GM23338 (cell line): ENCODE results near the gene SH3TC2. TPM values are rescaled to one million over a fixed set of nuclear protein-coding genes. Genes with fewer than 3 reads are reported as not detected.

Experiments used
- ATAC-seq: fragments of 200-7000 bp; cut with Tn5 transposase; 3 replicates; pipeline ENCODE4 v1.9.1; 2020
- DNase-seq: peaks from one replicate; pipeline ENCODE4 v3.0.0-alpha.2; 2015; ENCODE audit warnings: low spot score
- H2AFZ ChIP-seq: fragments of 200-600 bp; sonication (generic); 2 replicates; pipeline ENCODE4 v1.8.0; 2016; ENCODE audit warnings: antibody characterized with exemption, mild to moderate bottlenecking, moderate library complexity
- H3F3A ChIP-seq: fragments of 200-600 bp; sonication (generic); replicated peaks from 2 replicates; pipeline ENCODE4 v1.8.0; 2017; ENCODE audit warnings: antibody characterized with exemption, mixed run types, low read depth
- H3K27ac ChIP-seq: fragments of 200-600 bp; sonication (generic); 2 replicates; pipeline ENCODE4 v1.6.1; 2016; ENCODE audit warnings: low read depth
- H3K27me3 ChIP-seq: fragments of 200-600 bp; sonication (generic); 2 replicates; pipeline ENCODE4 v1.8.0; 2016; ENCODE audit warnings: mild to moderate bottlenecking, mixed run types, moderate library complexity; ENCODE audit not compliant: insufficient read depth
- H3K36me3 ChIP-seq: fragments of 200-600 bp; sonication (generic); 2 replicates; pipeline ENCODE4 v1.8.0; 2016; ENCODE audit warnings: mild to moderate bottlenecking; ENCODE audit not compliant: insufficient read depth
- H3K4me1 ChIP-seq: fragments of 200-600 bp; sonication (generic); 2 replicates; pipeline ENCODE4 v1.8.0; 2016; ENCODE audit warnings: mild to moderate bottlenecking, moderate library complexity; ENCODE audit not compliant: insufficient read depth
- H3K4me2 ChIP-seq: fragments of 200-600 bp; sonication (generic); 2 replicates; pipeline ENCODE4 v1.7.1; 2017; ENCODE audit warnings: mixed run types
- H3K4me3 ChIP-seq: fragments of 200-600 bp; sonication (generic); 2 replicates; pipeline ENCODE4 v1.6.1; 2016; ENCODE audit warnings: mixed run types
- H3K79me2 ChIP-seq: fragments of 200-600 bp; sonication (generic); replicated peaks from 2 replicates; pipeline ENCODE4 v1.8.0; 2017; ENCODE audit warnings: mild to moderate bottlenecking; ENCODE audit not compliant: insufficient read depth
- H3K9me2 ChIP-seq: fragments of 200-600 bp; sonication (generic); 2 replicates; pipeline ENCODE4 v1.8.0; 2017; ENCODE audit not compliant: insufficient read depth
- H4K20me1 ChIP-seq: fragments of 200-600 bp; sonication (generic); replicated peaks from 2 replicates; pipeline ENCODE4 v1.8.0; 2017; ENCODE audit warnings: mild to moderate bottlenecking; ENCODE audit not compliant: insufficient read depth
- H3K27ac Mint-ChIP-seq: 2 replicates; pipeline ENCODE4 v1.8.0; 2020; ENCODE audit warnings: inconsistent platforms, mild to moderate bottlenecking, moderate library complexity, mixed read lengths
- H3K27me3 Mint-ChIP-seq: 3 replicates; pipeline ENCODE4 v1.8.0; 2022; ENCODE audit warnings: low read depth, mild to moderate bottlenecking, moderate library complexity, mixed read lengths, inconsistent platforms; ENCODE audit not compliant: insufficient read depth, poor library complexity
- H3K36me3 Mint-ChIP-seq: 3 replicates; pipeline ENCODE4 v1.8.0; 2021; ENCODE audit warnings: low read depth, mild to moderate bottlenecking, inconsistent platforms, moderate library complexity, mixed read lengths
- H3K4me1 Mint-ChIP-seq: 3 replicates; pipeline ENCODE4 v1.8.0; 2020; ENCODE audit warnings: mild to moderate bottlenecking, inconsistent platforms, mixed read lengths
- H3K4me3 Mint-ChIP-seq: 3 replicates; pipeline ENCODE4 v1.8.0; 2021; ENCODE audit warnings: moderate library complexity, mild to moderate bottlenecking, inconsistent platforms, mixed read lengths
- H3K9me3 Mint-ChIP-seq: 3 replicates; pipeline ENCODE4 v1.8.0; 2020; ENCODE audit warnings: moderate library complexity, mild to moderate bottlenecking, inconsistent platforms, mixed read lengths
- CREB1 ChIP-seq: fragments of 250-450 bp; sonication (Bioruptor Pico); IDR thresholded peaks from 2 replicates; pipeline ENCODE4 v1.5.0; 2020; ENCODE audit warnings: low read depth, mild to moderate bottlenecking, moderate library complexity
- EZH2 ChIP-seq: fragments of 200-600 bp; sonication (generic); IDR thresholded peaks from one replicate; pipeline ENCODE4 v1.8.0; 2017; ENCODE audit warnings: antibody characterized with exemption, mild to moderate bottlenecking, low read depth; ENCODE audit not compliant: unreplicated experiment
- EZH2phosphoT487 ChIP-seq: fragments of 200-600 bp; sonication (generic); IDR thresholded peaks from one replicate; pipeline ENCODE4 v1.8.1; 2018; ENCODE audit warnings: antibody characterized with exemption; ENCODE audit not compliant: unreplicated experiment
- JUNB ChIP-seq: IDR thresholded peaks from one replicate; pipeline ENCODE4 v1.6.1; 2016; ENCODE audit warnings: antibody characterized with exemption; ENCODE audit not compliant: unreplicated experiment
- NANOG ChIP-seq: IDR thresholded peaks from 2 replicates; pipeline ENCODE4 v1.6.1; 2016; ENCODE audit warnings: antibody characterized with exemption, borderline replicate concordance
- POLR2AphosphoS5 ChIP-seq: IDR thresholded peaks from 2 replicates; pipeline ENCODE4 v1.6.1; 2016; ENCODE audit warnings: antibody characterized with exemption, low read depth
- STAT1 ChIP-seq: IDR thresholded peaks from one replicate; pipeline ENCODE4 v1.6.1; 2016; ENCODE audit warnings: antibody characterized with exemption; ENCODE audit not compliant: unreplicated experiment
- ZNF114 ChIP-seq: fragments of 250-450 bp; sonication (Bioruptor Pico); IDR thresholded peaks from 2 replicates; pipeline ENCODE4 v1.5.0; 2020; ENCODE audit warnings: mild to moderate bottlenecking, moderate library complexity
- ZNF331 ChIP-seq: fragments of 250-450 bp; sonication (Bioruptor Pico); IDR thresholded peaks from 2 replicates; pipeline ENCODE4 v1.5.0; 2020; ENCODE audit warnings: low read depth, mild to moderate bottlenecking, moderate library complexity
- polyA plus RNA-seq: library from polyadenylated mRNA; unstranded; fragments of >200 nt; fragmentation: Nextera tagmentation; extraction: Ambion mirVana; gene quantifications from 2 replicates; pipeline ENCODE4 v1.2.1, GENCODE V29; 2016
- total RNA-seq: library from RNA; depleted of rRNA; stranded (reverse); fragments of >200 nt; shearing (Covaris generic); gene quantifications from 2 replicates; pipeline ENCODE4 v1.2.3, GENCODE V29; 2014
- TF ChIP-seq, protein P1 (sequence below): IDR thresholded peaks from one replicate; pipeline ENCODE4 v1.6.1; 2018; ENCODE audit warnings: antibody characterized with exemption; ENCODE audit not compliant: unreplicated experiment
- TF ChIP-seq, protein P2 (sequence below), 2 experiments: fragments of 200-600 bp in 1 of 2; sonication (generic) in 1 of 2; conservative IDR thresholded peaks; 2 replicates each; pipeline versions ENCODE4 v1.5.1 to v1.6.1; 2016 to 2017; ENCODE audit warnings: antibody characterized with exemption in 2 of 2, low read depth in 2 of 2, mild to moderate bottlenecking in 2 of 2, moderate library complexity in 1 of 2
- TF ChIP-seq, protein P3 (sequence below): IDR thresholded peaks from 2 replicates; pipeline ENCODE4 v1.6.1; 2016; ENCODE audit warnings: antibody characterized with exemption
- TF ChIP-seq, protein P4 (sequence below): fragments of 250-450 bp; sonication (Bioruptor Pico); IDR thresholded peaks from 2 replicates; pipeline ENCODE4 v1.5.0; 2020; ENCODE audit warnings: mild to moderate bottlenecking, moderate library complexity

The SH3TC2 gene
- total and polyA plus RNA-seq, 2 experiments from 2014 or later = 0.10 to 0.17 TPM

DNA sequence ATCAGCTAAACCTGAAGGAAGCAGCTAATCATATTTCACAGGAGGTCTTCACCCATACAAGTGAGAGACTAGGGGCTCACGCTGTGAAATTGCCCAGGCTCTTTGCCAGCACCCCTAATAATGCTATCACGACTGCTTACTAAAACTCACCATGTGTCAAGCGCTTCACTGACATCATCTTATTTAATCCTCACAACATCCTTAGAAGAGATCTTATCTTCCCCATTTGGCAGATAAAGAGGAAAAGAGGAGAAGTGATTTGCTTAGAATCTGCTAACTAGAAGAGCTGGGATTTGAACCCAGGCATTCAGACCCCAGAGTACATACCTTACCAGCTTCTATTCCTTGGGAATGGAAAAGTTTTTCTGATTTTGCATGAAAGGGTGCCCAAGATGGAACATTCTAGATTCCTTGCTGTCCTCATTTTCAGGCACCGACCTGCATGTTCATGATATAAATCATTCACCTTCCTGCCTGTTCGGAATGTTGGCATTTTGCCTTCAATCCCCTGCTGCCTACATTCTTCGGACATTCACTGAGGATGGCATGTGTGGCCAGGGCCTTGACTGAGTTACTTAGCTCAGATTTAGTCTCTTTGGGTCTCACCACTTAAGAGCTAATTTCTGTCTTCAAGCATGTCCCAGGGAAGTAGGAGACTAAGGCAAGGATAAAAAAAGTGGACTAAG, 88.1 kb downstream of the SH3TC2 start:
- Histone ChIP-seq H3K79me2 (no peaks in the 10 kb centered on the region), H4K20me1 (0 out of 2 replicates have a peak, but pooled peaks cover 3% of the 10 kb centered on the region), H3K27ac (no peak overlapping the region), H3K36me3 (no peaks in the 10 kb centered on the region), H3K27me3 (no peaks in the 10 kb centered on the region), H3F3A (no peaks in the 10 kb centered on the region), H3K4me2 (no peak overlapping the region), H2AFZ (no peak overlapping the region), H3K9me2 (0 out of 2 replicates have a peak, but pooled peaks cover under 1% of the 10 kb centered on the region), H3K4me1 (peaks cover 7% of the 10 kb centered on the region), H3K4me3 (no peak overlapping the region)
- Mint-ChIP-seq H3K36me3 (no peaks in the 10 kb centered on the region), H3K9me3 (no peaks in the 10 kb centered on the region), H3K27me3 (peaks cover 5% of the 10 kb centered on the region), H3K4me3 (no peak overlapping the region), H3K4me1 (peaks cover 21% of the 10 kb centered on the region), H3K27ac (no peak overlapping the region)
- TF ChIP-seq, protein P1, sequence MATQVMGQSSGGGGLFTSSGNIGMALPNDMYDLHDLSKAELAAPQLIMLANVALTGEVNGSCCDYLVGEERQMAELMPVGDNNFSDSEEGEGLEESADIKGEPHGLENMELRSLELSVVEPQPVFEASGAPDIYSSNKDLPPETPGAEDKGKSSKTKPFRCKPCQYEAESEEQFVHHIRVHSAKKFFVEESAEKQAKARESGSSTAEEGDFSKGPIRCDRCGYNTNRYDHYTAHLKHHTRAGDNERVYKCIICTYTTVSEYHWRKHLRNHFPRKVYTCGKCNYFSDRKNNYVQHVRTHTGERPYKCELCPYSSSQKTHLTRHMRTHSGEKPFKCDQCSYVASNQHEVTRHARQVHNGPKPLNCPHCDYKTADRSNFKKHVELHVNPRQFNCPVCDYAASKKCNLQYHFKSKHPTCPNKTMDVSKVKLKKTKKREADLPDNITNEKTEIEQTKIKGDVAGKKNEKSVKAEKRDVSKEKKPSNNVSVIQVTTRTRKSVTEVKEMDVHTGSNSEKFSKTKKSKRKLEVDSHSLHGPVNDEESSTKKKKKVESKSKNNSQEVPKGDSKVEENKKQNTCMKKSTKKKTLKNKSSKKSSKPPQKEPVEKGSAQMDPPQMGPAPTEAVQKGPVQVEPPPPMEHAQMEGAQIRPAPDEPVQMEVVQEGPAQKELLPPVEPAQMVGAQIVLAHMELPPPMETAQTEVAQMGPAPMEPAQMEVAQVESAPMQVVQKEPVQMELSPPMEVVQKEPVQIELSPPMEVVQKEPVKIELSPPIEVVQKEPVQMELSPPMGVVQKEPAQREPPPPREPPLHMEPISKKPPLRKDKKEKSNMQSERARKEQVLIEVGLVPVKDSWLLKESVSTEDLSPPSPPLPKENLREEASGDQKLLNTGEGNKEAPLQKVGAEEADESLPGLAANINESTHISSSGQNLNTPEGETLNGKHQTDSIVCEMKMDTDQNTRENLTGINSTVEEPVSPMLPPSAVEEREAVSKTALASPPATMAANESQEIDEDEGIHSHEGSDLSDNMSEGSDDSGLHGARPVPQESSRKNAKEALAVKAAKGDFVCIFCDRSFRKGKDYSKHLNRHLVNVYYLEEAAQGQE = no peak
- TF ChIP-seq JUNB (no peak), POLR2AphosphoS5 (no peak), EZH2 (no peak), ZNF331 (CRISPR knock-in tag) (no peak), STAT1 (no peak), CREB1 (CRISPR knock-in tag) (no peak), NANOG (no peak), EZH2phosphoT487 (no peak), ZNF114 (no peak)
- TF ChIP-seq, protein P2, sequence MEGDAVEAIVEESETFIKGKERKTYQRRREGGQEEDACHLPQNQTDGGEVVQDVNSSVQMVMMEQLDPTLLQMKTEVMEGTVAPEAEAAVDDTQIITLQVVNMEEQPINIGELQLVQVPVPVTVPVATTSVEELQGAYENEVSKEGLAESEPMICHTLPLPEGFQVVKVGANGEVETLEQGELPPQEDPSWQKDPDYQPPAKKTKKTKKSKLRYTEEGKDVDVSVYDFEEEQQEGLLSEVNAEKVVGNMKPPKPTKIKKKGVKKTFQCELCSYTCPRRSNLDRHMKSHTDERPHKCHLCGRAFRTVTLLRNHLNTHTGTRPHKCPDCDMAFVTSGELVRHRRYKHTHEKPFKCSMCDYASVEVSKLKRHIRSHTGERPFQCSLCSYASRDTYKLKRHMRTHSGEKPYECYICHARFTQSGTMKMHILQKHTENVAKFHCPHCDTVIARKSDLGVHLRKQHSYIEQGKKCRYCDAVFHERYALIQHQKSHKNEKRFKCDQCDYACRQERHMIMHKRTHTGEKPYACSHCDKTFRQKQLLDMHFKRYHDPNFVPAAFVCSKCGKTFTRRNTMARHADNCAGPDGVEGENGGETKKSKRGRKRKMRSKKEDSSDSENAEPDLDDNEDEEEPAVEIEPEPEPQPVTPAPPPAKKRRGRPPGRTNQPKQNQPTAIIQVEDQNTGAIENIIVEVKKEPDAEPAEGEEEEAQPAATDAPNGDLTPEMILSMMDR (conservative IDR thresholded peaks at IDR 0.05; ENCODE audit: low read depth in 2 of 2) = no peak
- TF ChIP-seq, protein P3, sequence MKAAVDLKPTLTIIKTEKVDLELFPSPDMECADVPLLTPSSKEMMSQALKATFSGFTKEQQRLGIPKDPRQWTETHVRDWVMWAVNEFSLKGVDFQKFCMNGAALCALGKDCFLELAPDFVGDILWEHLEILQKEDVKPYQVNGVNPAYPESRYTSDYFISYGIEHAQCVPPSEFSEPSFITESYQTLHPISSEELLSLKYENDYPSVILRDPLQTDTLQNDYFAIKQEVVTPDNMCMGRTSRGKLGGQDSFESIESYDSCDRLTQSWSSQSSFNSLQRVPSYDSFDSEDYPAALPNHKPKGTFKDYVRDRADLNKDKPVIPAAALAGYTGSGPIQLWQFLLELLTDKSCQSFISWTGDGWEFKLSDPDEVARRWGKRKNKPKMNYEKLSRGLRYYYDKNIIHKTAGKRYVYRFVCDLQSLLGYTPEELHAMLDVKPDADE = no peak
- TF ChIP-seq, protein P4, sequence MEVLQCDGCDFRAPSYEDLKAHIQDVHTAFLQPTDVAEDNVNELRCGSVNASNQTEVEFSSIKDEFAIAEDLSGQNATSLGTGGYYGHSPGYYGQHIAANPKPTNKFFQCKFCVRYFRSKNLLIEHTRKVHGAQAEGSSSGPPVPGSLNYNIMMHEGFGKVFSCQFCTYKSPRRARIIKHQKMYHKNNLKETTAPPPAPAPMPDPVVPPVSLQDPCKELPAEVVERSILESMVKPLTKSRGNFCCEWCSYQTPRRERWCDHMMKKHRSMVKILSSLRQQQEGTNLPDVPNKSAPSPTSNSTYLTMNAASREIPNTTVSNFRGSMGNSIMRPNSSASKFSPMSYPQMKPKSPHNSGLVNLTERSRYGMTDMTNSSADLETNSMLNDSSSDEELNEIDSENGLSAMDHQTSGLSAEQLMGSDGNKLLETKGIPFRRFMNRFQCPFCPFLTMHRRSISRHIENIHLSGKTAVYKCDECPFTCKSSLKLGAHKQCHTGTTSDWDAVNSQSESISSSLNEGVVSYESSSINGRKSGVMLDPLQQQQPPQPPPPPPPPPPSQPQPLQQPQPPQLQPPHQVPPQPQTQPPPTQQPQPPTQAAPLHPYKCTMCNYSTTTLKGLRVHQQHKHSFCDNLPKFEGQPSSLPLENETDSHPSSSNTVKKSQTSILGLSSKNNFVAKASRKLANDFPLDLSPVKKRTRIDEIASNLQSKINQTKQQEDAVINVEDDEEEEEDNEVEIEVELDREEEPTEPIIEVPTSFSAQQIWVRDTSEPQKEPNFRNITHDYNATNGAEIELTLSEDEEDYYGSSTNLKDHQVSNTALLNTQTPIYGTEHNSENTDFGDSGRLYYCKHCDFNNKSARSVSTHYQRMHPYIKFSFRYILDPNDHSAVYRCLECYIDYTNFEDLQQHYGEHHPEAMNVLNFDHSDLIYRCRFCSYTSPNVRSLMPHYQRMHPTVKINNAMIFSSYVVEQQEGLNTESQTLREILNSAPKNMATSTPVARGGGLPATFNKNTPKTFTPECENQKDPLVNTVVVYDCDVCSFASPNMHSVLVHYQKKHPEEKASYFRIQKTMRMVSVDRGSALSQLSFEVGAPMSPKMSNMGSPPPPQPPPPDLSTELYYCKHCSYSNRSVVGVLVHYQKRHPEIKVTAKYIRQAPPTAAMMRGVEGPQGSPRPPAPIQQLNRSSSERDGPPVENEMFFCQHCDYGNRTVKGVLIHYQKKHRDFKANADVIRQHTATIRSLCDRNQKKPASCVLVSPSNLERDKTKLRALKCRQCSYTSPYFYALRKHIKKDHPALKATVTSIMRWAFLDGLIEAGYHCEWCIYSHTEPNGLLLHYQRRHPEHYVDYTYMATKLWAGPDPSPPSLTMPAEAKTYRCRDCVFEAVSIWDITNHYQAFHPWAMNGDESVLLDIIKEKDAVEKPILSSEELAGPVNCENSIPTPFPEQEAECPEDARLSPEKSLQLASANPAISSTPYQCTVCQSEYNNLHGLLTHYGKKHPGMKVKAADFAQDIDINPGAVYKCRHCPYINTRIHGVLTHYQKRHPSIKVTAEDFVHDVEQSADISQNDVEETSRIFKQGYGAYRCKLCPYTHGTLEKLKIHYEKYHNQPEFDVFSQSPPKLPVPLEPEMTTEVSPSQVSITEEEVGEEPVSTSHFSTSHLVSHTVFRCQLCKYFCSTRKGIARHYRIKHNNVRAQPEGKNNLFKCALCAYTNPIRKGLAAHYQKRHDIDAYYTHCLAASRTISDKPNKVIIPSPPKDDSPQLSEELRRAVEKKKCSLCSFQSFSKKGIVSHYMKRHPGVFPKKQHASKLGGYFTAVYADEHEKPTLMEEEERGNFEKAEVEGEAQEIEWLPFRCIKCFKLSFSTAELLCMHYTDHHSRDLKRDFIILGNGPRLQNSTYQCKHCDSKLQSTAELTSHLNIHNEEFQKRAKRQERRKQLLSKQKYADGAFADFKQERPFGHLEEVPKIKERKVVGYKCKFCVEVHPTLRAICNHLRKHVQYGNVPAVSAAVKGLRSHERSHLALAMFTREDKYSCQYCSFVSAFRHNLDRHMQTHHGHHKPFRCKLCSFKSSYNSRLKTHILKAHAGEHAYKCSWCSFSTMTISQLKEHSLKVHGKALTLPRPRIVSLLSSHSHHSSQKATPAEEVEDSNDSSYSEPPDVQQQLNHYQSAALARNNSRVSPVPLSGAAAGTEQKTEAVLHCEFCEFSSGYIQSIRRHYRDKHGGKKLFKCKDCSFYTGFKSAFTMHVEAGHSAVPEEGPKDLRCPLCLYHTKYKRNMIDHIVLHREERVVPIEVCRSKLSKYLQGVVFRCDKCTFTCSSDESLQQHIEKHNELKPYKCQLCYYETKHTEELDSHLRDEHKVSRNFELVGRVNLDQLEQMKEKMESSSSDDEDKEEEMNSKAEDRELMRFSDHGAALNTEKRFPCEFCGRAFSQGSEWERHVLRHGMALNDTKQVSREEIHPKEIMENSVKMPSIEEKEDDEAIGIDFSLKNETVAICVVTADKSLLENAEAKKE (CRISPR knock-in tag) = no peak
- ATAC-seq = no peak
- DNase-seq = no peak
